ENCODE data around the gene FRG1.
"Not testable (repeated sequence)": the region's sequence is repeated elsewhere in the genome, so short reads cannot be mapped to it uniquely, and the experiment has no call there.

The FRG1 gene

GRCh38 chr4:189985651-189986243 lies 45.1 kb downstream of the FRG1 start:
- not testable (repeated sequence) for DNase-seq (ENCODE audit: low spot score)

- no peak for DNase-seq (ENCODE audit: low spot score)
These were observed 48.3 kb downstream of the FRG1 start for GRCh38 chr4:189988877-189989431.

- not testable (repeated sequence) for DNase-seq (ENCODE audit: low spot score)
These were observed 49.3 kb downstream of the FRG1 start for GRCh38 chr4:189989941-189990340.
